ENCODE results near the gene PAFAH1B2.

PAFAH1B2 gene

GRCh38 chr11:117189941-117190544 lies 46.0 kb downstream of the PAFAH1B2 start:
- no peak for DNase-seq

GRCh38 chr11:117191680-117192400 lies 47.8 kb downstream of the PAFAH1B2 start:
- no peak for DNase-seq

GRCh38 chr11:117192401-117192875 lies 48.4 kb downstream of the PAFAH1B2 start:
- DNase-seq, result no peak

GRCh38 chr11:117193130-117194020 lies 49.3 kb downstream of the PAFAH1B2 start:
- no peak for DNase-seq

GRCh38 chr11:117194267-117194666 lies 50.2 kb downstream of the PAFAH1B2 start:
- no peak for DNase-seq

- DNase-seq, result no peak
Measured at GRCh38 chr11:117195258-117195657, 51.2 kb downstream of the PAFAH1B2 start.

GRCh38 chr11:117195761-117196160 lies 51.7 kb downstream of the PAFAH1B2 start:
- no peak for DNase-seq

- DNase-seq, result no peak
Measured at GRCh38 chr11:117197006-117197405, 52.9 kb downstream of the PAFAH1B2 start.

- DNase-seq, result no peak
Measured at GRCh38 chr11:117197516-117198456, 53.7 kb downstream of the PAFAH1B2 start.

GRCh38 chr11:117198613-117199012 lies 54.5 kb downstream of the PAFAH1B2 start:
- DNase-seq, result no peak

GRCh38 chr11:117199053-117199915 lies 55.2 kb downstream of the PAFAH1B2 start, which contains the start of gene TAGLN:
TAGLN (plus strand) TSS chr11:117199370; CDS start chr11:117203014, 3,644 bp downstream.
- no peak for DNase-seq

GRCh38 chr11:117199916-117200812 lies 56.1 kb downstream of the PAFAH1B2 start:
- no peak for DNase-seq

GRCh38 chr11:117200813-117201657 lies 56.9 kb downstream of the PAFAH1B2 start:
- DNase-seq, result no peak

GRCh38 chr11:117201658-117202305 lies 57.7 kb downstream of the PAFAH1B2 start:
- DNase-seq, result no peak

GRCh38 chr11:117202386-117203068 lies 58.4 kb downstream of the PAFAH1B2 start:
- DNase-seq, result no peak

- DNase-seq, result no peak
Measured at GRCh38 chr11:117203069-117203407, 59.0 kb downstream of the PAFAH1B2 start.

GRCh38 chr11:117204283-117205080 lies 60.4 kb downstream of the PAFAH1B2 start:
- DNase-seq, result no peak

Measured in activated CD8-positive, alpha-beta memory T cell treated with anti-CD3 and anti-CD28 coated beads for 24 hours (primary cell).